Caco-2 (cell line): ENCODE data around the gene TARBP2. TPM values are rescaled to one million over a fixed set of nuclear protein-coding genes. Genes with fewer than 3 reads are reported as not detected.

ENCODE experiments used
- BruUV-seq: library from RNA; stranded (reverse); fragments of 400-500 nt; replicated peaks from 2 replicates; lab custom pipeline; 2021; lab: Mats Ljungman, UMichigan
- CTCF ChIA-PET: fragments of 300-600 bp; sonication (Branson Sonifier 250); formaldehyde crosslinking; loops from one replicate; lab custom pipeline; 2022; ENCODE audit warnings: antibody characterized with exemption; lab: Charles Lee
- POLR2A ChIA-PET: fragments of 300-600 bp; sonication (Branson Sonifier 250); formaldehyde crosslinking; loops from one replicate; lab custom pipeline; 2022; ENCODE audit warnings: antibody characterized with exemption; lab: Charles Lee
- DNase-seq, 2 experiments: peaks; one replicate each; pipeline versions ENCODE4 v3.0.0 to v3.0.0-alpha.2; 2020 to 2022
- H3K27me3 ChIP-seq: replicated peaks from 2 replicates; pipeline ENCODE4 v1.6.0; 2011; ENCODE audit warnings: low read length; ENCODE audit not compliant: control insufficient read depth, insufficient read depth
- H3K36me3 ChIP-seq: 2 replicates; pipeline ENCODE4 v1.5.1; 2011; ENCODE audit warnings: low read length; ENCODE audit not compliant: control insufficient read depth, insufficient read depth
- H3K4me1 ChIP-seq: fragments of 250-450 bp; sonication (Bioruptor Pico); 2 replicates; pipeline ENCODE4 v1.5.1; 2020; ENCODE audit warnings: mild to moderate bottlenecking
- H3K4me3 ChIP-seq: 2 replicates; pipeline ENCODE4 v1.5.1; 2011; ENCODE audit warnings: low read depth, mild to moderate bottlenecking, control low read depth, low read length
- H3K9me3 ChIP-seq: fragments of 250-450 bp; sonication (Bioruptor Pico); 2 replicates; pipeline ENCODE4 v1.5.1; 2020; ENCODE audit warnings: mild to moderate bottlenecking, moderate library complexity
- H3K27ac Mint-ChIP-seq: one replicate; pipeline ENCODE4 v1.8.0; 2022; ENCODE audit warnings: mixed read lengths; ENCODE audit not compliant: unreplicated experiment
- H3K27me3 Mint-ChIP-seq: one replicate; pipeline ENCODE4 v1.8.0; 2022; ENCODE audit warnings: mixed read lengths; ENCODE audit not compliant: insufficient read depth, unreplicated experiment
- H3K36me3 Mint-ChIP-seq: one replicate; pipeline ENCODE4 v1.8.0; 2022; ENCODE audit warnings: mild to moderate bottlenecking, mixed read lengths; ENCODE audit not compliant: insufficient read depth, unreplicated experiment
- H3K4me1 Mint-ChIP-seq: one replicate; pipeline ENCODE4 v1.8.0; 2022; ENCODE audit warnings: low read depth, mixed read lengths; ENCODE audit not compliant: unreplicated experiment
- H3K4me3 Mint-ChIP-seq: one replicate; pipeline ENCODE4 v1.8.0; 2022; ENCODE audit warnings: mild to moderate bottlenecking, moderate library complexity, mixed read lengths; ENCODE audit not compliant: unreplicated experiment
- H3K9me3 Mint-ChIP-seq: one replicate; pipeline ENCODE4 v1.8.0; 2022; ENCODE audit warnings: mixed read lengths; ENCODE audit not compliant: unreplicated experiment
- CTCF ChIP-seq, 2 experiments: fragments of 200-600 bp in 1 of 2; IDR thresholded peaks; 1 replicate in 1 of 2; 2 replicates in 1 of 2; pipeline versions ENCODE4 v1.5.1 to v1.8.0; 2011 to 2022; ENCODE audit warnings: antibody characterized with exemption in 1 of 2, control low read depth in 1 of 2, inconsistent platforms in 1 of 2, low read depth in 1 of 2, low read length in 1 of 2, mild to moderate bottlenecking in 1 of 2, moderate library complexity in 1 of 2; ENCODE audit not compliant: insufficient read depth in 1 of 2, severe bottlenecking in 1 of 2, unreplicated experiment in 1 of 2
- intact Hi-C: fragments of 100-400 bp; cut with micrococcal nuclease; formaldehyde crosslinking; loops from one replicate; pipeline ENCODE4 v1.10.0; 2022; ENCODE audit not compliant: unreplicated experiment
- total RNA-seq: library from RNA; stranded (reverse); gene quantifications from 2 replicates; pipeline ENCODE4 v1.2.3, GENCODE V29; 2022

TARBP2 gene
- total RNA-seq, 1 experiment from 2014 or later, result 50.7 TPM

DNA sequence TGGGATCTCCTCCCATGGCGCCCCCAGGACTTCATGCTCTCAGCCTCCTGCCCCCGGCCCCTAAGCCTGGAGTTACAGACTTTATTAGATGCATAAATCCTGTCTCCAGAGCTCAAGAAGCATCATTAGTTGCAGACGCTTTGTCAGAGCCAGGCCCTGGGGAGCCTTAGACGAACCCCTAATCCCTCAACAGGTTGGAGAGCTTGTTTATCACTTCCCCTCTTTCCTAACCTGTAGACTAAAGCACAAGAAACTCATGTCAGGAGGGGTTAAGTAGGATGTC is 6.5 kb downstream of the TARBP2 start:
- Histone ChIP-seq H3K36me3 (peaks cover 4% of the 10 kb centered on the region), H3K27me3 (no peaks in the 10 kb centered on the region), H3K4me1 (no peaks in the 10 kb centered on the region), H3K4me3 (no peak overlapping the region), H3K9me3 (no peaks in the 10 kb centered on the region)
- no TSS peak for BruUV-seq
- no peak overlapping the region for H3K4me3 Mint-ChIP-seq
- ChIA-PET CTCF (interaction anchor here (0.6 to 2.0 kb wide), 3 partner anchors 85 to 186 kb away, joined by 3 to 17 read pairs (median 7); partner anchors contain the start of genes AAAS and ATF7), POLR2A (no interaction called here)
- peaks cover 33% of the 10 kb centered on the region for H3K36me3 Mint-ChIP-seq
- intact Hi-C loops, result no loop called here
- DNase-seq, result no peak
- no peak for TF ChIP-seq CTCF (IDR thresholded peaks at IDR 0.05; ENCODE audit: insufficient read depth in 1 of 2, low read depth in 1 of 2, low read length in 1 of 2, severe bottlenecking in 1 of 2, unreplicated experiment in 1 of 2)
- H3K4me1 Mint-ChIP-seq, result no peaks in the 10 kb centered on the region
- H3K9me3 Mint-ChIP-seq, result no peaks in the 10 kb centered on the region
- no peaks in the 10 kb centered on the region for H3K27me3 Mint-ChIP-seq
- H3K27ac Mint-ChIP-seq, result no peak overlapping the region

- H3K36me3 ChIP-seq, result peaks cover 4% of the 10 kb centered on the region
- peak; percentile 81 to 91 for TF ChIP-seq CTCF (IDR thresholded peaks at IDR 0.05; ENCODE audit: insufficient read depth in 1 of 2, low read depth in 1 of 2, low read length in 1 of 2, severe bottlenecking in 1 of 2, unreplicated experiment in 1 of 2)
- no peaks in the 10 kb centered on the region for H3K27me3 Mint-ChIP-seq
- H3K4me3 Mint-ChIP-seq, result no peak overlapping the region
- DNase-seq, result peak; percentile 80 to 88
- ChIA-PET CTCF (interaction anchor here (0.5 to 2.1 kb wide), 14 partner anchors 9 to 295 kb away, joined by 3 to 17 read pairs (median 5); partner anchors contain the start of genes AAAS, ATF7, MAP3K12 and TARBP2), POLR2A (interaction anchor here (0.6 to 1.0 kb wide), 2 partner anchors 135 to 156 kb away, joined by 3 to 4 read pairs; no protein-coding TSS in a partner anchor)
- H3K27ac Mint-ChIP-seq, result no peak overlapping the region
- H3K4me1 Mint-ChIP-seq, result no peaks in the 10 kb centered on the region
- peaks cover 28% of the 10 kb centered on the region for H3K36me3 Mint-ChIP-seq
- no peaks in the 10 kb centered on the region for H3K27me3 ChIP-seq
- no peaks in the 10 kb centered on the region for H3K9me3 ChIP-seq
- H3K9me3 Mint-ChIP-seq, result no peaks in the 10 kb centered on the region
- BruUV-seq, result no TSS peak
- intact Hi-C loops, result loop anchor here (1.0 to 2.0 kb wide), 5 partner anchors 26 to 184 kb away; no protein-coding TSS in a partner anchor
- H3K4me1 ChIP-seq, result no peaks in the 10 kb centered on the region
- H3K4me3 ChIP-seq, result no peak overlapping the region
These were observed 7.6 kb downstream of the TARBP2 start for GRCh38 chr12:53508534-53509170.

GRCh38 chr12:53510181-53510812 is 9.2 kb downstream of the TARBP2 start:
- TF ChIP-seq CTCF (IDR thresholded peaks at IDR 0.05; ENCODE audit: insufficient read depth in 1 of 2, low read depth in 1 of 2, low read length in 1 of 2, severe bottlenecking in 1 of 2, unreplicated experiment in 1 of 2), result no peak
- Histone ChIP-seq H3K36me3 (peaks cover 4% of the 10 kb centered on the region), H3K9me3 (no peaks in the 10 kb centered on the region), H3K27me3 (no peaks in the 10 kb centered on the region), H3K4me1 (no peaks in the 10 kb centered on the region), H3K4me3 (no peak overlapping the region)
- Mint-ChIP-seq H3K9me3 (no peaks in the 10 kb centered on the region), H3K27ac (no peak overlapping the region), H3K4me1 (no peaks in the 10 kb centered on the region), H3K27me3 (no peaks in the 10 kb centered on the region), H3K36me3 (peaks cover 18% of the 10 kb centered on the region), H3K4me3 (no peak overlapping the region)
- DNase-seq, result no peak
- intact Hi-C loops, result no loop called here
- POLR2A ChIA-PET, result no interaction called here
- no TSS peak for BruUV-seq
- CTCF ChIA-PET, result interaction anchor here (1.1 to 2.5 kb wide), 2 partner anchors 9 to 34 kb away, joined by 3 to 7 read pairs; partner anchors contain the start of gene TARBP2
